Measurements from ENCODE around the gene RANBP1.
"Not testable (repeated sequence)": the region's sequence is repeated elsewhere in the genome, so short reads cannot be mapped to it uniquely, and the experiment has no call there.

The RANBP1 gene

DNA sequence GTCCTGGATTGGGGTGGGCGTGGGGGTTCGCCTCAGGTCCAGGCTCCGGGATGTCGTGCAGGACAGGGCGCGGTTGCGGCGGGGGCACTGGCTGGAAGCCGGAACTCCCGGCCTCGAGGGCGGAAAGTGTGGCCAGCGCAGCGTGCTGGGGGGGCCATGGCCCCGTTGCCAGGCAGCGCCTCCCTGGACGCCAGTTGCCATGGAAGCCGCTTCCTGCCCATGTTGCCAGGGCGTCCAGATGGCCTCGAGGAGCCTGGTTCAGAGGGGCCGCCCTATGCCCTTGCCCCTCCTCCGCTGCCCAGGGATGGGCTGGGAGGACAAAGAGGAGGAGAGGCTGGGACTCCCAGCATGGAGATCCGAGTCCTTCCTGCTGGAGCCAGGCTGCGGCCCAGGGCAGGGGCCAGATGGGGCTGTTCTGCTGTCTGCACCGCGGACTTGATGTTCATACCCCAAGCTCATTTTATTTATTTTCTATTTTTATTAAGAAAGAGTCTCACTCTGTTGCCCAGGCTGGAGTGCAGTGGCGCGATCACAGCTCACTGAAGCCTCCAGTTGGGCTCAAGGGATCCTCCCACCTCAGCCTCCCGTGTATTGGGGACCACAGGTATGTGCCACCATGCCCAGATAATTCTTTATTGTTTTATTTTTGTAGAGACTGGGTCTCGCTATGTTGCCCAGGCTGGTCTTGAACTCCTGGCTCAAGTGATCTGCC, 39.6 kb downstream of the RANBP1 start:
- DNase-seq, result no peak

DNA sequence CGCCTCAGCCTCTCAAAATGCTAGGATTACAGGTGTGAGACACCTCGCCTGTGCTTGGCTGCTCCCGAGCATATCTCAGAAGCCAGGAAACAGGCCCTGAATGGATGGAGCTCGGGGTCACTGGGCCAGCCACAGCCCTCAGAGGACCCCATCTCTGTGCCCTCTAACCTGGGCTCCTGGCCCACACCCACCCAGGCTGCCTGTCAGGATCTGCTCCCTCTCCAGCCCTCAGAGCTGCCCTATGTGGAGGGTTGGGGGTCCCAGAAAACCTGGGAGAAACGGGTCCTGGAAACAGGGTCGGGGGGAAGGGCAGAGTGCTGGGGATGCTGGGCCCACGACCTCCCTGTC, 40.1 kb downstream of the RANBP1 start:
- no peak for DNase-seq

DNA sequence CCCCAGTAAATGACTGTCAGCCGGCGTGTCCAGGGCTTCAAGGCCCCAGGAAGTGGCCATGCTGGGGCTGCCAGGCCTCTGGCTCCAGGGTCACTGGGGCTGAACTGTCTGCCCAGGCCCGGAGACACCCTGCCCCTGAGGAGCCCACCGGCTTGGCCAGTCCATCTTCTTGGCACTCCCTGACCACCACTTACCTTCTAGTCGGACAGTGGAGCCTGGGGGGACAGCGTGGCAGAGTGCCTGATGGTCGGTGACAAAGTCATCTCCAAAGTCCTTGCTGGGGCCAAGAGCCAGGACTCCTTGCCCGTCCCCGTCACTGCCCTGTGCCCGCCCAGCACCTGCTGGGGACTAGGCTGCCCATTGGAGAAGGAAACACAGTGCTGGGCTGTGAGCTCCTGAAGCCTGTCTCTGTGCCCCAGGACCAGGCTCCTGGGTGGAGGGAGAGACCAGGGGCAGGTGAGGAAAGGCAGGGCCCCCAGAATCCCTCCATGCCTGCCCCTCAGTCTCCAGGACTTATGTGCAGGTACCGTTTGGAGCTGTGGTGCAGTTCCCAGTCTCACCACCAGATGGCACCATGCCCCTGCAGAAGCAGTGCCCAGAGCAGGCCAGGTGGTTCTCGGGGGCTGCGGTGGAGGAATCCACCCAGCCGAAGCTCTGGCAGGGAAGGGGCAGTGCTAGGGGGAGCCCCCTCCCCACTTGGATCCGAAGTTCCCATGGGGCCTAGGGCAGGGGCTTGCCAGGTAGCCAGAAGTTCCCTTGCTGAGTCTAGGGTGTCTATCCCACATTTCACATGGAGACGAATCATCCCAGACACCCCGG, 40.9 kb downstream of the RANBP1 start:
- DNase-seq, result peak; percentile 91

DNA sequence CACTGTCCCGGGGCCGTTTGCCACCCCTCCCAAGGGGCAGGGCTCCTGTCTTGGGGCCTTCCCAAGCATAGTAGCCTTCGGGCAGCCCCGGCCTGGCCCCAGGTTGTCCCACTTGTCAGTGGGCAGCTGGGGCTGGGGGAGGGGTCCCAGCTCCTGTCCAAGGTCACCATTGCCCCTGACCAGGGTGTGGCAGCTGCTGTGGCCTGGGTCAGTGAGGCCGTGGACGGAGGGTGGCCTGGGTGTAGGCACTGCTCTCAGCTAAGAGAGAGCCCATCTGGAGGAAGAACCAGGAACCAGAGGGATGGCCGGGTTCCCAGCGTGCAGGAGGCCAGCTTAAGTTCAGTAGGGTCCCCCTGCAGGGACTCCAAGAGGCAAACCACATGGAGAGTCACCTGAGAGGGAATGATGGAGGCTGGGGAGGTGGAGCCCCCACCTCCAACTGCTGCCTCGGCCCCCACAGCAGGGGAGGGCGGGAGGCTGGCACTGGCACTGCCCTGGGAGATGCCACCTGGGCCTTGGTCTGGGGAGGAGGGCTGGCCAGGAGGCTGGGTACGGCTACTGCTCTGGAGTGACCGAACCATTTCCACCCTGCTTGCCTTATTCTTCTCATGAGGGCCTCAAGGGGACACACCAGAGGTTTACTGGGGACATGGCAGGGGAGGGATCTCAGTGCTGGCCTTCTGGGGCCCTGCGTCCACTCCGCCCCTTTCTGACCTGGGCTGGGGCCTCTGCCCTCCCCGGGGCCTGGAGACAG, 41.7 kb downstream of the RANBP1 start:
- DNase-seq, result no peak

DNA sequence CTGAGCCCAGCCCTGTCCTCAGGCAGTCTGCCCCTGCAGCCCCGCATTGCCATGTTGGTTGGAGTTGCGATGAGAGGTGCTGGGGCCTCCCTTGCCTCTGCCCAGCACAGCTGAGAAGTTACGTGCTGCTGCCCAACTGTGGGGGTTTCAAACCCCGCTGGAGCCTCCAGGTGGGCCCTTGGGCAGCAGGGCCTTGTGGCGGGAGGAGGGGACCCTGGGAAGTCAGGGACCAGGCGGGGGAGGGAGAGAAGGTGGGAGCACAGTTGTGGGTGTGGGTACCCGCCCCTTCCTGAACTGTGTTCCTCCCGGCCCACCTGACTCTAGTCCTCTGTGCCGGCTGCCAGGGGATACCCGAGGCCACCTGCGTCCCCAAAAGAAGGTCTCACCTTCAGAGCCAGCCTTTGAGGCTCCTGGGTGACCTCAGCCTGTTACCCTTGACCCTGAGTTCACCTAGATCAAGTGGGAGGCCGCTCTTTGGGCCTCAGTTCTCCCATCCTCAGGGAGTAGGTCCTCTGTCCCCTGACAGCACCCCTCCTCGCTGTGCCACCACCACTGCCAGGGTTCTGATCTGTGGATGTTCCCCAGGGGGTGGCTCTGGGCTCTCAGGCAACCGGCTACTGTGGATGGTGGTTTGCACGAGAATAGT, 42.6 kb downstream of the RANBP1 start:
- no peak for DNase-seq

DNA sequence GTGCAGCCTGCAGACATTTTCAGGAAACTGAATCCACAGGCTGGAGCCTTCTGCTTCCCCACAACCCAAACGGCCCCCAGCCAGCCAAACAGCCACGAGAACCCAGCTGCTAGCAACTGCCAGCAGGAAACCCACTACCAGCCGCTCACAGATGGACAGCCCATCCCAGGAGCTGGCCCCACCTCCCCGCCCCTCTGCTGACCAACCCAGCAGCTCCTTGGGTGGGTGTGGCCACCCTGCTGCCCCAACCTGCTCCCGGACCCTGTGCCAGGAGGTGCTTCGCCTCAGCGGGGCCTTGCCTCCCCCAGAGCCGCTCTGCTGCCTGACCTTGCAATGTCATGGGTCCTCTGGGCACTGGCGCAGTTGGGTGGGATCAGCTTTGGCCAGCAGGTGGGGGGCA, 43.2 kb downstream of the RANBP1 start:
- DNase-seq, result no peak

DNA sequence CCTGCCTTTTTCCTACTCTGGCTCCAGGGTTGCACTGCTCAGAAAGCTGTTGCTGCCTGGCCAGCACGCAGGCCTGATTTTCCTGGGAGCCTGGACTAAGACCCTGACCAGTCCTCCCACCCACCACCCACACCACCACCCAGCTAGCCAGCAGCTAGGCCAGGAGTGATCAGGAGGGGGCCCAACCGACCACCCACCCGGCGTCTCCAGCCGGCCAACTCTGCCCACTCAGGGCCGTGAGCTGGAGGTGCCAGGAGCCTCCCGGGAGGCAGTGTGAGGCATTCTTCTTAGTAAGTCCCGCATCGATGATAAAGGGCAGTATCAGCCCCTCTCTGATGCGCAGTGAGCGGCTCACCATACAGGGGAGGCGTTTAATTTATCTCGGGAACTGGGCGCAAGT, 43.6 kb downstream of the RANBP1 start:
- DNase-seq, result not testable (repeated sequence)

DNA sequence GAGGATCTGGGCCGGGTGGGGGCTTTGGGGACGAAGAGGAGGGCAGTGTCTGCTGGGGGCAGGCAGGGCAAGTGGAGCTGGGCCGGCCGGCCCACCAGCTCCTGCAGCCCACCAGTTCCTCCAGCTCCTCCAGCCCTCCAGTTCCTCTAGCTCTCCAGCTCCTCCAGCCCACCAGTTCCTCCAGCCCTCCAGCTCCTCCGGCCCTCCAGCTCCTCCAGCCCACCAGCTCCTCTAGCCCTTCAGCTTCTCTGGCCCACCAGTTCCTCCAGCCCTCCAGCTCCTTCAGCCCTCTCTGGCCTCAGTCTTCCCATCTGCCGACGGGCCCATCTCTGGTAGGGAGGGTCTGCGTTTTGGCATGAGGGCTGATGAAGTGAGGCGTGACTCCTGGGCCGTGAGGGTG, 44.1 kb downstream of the RANBP1 start:
- DNase-seq, result no peak

DNA sequence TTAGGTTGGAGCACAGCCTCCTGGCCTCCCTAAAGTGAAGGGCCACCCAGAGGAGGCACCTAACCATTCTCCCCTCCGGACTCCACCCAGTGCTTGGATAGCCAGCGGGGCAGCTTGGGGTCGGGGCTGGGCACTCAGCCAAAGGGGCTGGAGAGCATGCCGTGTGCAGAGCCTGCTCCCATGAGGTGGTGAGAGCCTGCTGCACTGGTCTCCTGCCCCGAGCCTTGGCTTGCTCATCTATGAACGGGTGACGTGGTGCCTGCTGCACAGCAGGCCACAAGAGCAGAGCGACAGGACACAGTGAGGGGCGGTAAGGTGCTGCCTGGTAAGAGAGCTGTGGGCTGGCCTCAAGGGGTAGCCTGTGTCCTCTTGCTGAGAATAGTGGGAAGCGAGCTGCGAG, 49.0 kb downstream of the RANBP1 start:
- DNase-seq, result no peak

DNA sequence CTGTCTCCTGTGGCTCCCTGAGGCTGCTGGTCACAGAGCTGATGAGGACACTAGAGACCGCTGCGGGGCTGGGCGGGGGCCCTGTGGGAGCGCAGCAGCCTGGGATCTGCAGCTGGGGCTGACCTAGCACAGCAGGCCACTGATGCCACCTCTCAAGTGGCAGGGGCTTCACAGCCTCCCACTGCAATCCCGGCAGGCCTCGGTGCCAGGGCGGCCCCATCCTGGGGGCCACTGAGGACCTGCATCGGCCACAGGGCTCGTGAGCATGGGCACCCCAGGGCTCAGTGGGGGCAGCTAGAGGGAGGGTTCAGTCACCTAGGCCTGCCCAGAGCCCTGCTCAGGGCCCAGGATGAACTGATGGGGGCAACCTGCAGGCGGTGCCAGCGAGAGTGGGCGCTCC, 49.5 kb downstream of the RANBP1 start:
- no peak for DNase-seq

DNA sequence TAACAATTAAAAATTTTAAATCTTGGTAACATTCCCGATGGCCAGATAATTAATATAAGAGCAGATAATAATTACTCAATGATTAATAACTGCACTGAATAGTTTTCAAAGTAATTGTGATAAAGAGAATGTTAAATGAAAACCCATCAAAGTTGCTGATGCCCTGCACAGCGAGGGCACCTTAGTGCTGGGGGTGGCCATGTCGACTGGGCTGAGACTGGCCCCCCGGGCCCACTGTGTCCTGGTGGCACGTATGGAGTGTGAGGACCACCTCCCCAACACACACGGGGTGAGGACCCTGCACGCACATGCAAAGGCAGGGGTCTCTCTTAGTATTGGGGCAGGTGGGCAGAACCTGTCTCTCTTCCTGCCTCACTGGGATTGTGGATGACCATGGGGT, 50.0 kb downstream of the RANBP1 start:
- no peak for DNase-seq

DNA sequence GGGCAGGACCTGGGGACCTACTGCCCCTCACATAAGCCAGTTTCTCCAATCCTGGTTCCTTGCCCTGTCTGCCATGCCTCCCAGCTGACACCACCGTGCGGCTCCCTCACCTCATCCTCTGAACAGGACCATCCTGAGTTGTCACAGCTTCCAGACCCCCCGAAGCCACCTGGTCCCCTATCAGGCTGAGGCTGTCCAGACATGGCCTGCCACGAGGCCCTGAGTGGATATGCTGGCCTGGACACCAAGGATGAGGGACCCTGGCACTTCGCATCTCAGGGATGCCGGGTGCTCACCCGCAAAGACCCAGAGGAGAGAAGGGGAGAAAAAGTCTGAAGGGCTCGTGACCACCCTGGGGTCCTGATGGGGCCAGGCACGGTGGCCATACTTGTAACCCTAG, 50.8 kb downstream of the RANBP1 start:
- DNase-seq, result no peak

DNA sequence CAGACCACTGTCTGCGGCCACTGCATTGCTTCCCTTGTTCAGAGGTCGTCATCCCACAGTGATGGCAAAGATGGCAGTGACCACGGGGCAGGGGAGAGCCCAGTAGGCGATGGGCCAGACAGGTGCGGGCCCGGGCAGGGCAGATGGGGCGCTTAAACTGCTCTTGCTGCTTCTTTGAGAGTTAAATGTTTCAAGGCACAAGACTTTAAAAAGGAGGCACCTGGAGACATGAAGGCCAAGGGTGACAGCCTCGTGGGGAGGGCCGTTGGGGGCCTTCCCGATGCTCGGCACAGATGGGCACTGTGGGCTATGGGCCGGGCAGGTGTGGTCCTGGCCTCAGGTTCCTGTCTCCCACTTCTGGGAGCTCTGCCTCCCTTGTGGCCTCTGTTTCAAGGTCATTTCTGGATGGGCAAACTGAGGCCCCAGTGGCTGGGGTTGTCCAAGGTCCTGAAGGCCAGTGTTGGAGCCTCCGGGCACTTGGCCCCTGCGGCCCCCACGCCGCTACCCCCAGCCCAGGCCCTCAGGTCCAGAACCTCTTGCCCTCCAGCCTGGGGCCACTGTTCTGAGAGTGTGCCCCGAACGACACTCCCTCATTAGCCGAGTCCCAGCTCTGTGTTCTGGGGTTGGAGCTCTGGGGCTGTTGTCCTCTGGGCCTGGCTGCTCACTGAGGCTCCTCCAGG, 51.9 kb downstream of the RANBP1 start:
- DNase-seq, result no peak

DNA sequence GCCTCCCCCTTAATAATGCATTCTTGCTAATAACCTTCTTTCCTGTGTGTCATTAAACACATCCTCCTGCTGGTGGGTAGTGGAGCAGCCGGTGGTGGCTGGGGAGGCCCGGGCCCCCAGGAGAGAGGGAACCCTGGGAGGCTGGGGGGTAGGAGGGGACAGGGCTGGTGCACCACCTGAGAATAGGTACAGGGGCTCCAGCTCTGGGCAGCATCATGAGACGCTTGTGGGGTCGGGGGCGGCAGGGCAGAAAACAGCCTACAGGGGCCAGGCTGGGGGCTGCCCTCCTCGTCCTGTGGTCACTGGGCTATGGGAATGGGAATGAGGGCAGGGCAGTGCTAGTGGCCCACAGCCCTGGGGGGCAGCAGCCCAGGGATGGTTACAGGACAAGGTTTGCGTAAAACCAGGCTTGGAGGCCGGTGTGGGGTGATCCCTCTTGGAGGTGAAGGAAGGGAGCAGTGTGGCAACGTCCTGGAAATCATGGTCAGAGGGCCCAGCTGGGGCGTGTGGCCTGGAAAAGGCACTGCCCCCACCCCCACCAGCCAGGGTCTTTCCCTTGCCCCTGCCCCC, 53.4 kb downstream of the RANBP1 start:
- no peak for DNase-seq

DNA sequence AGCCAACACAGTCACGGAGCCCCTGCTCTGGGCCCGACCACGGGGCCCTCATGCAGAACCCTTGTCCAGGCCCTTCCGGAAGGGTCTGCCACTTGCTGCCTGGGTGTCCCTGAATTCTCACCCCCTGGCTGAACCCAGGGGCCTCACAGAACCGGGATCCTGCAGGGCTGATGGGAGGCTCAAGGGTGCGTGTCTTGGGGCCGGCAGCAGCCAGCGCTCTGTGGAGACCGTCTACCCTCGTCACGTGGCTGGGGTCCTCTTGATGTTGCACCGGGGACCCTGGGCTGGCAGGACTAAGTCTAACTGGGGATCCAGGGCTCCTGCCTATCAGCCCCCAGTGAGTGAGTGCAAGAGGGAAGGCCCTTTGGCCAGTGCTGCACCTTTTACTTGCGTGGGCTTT, 54.3 kb downstream of the RANBP1 start:
- DNase-seq, result no peak

DNA sequence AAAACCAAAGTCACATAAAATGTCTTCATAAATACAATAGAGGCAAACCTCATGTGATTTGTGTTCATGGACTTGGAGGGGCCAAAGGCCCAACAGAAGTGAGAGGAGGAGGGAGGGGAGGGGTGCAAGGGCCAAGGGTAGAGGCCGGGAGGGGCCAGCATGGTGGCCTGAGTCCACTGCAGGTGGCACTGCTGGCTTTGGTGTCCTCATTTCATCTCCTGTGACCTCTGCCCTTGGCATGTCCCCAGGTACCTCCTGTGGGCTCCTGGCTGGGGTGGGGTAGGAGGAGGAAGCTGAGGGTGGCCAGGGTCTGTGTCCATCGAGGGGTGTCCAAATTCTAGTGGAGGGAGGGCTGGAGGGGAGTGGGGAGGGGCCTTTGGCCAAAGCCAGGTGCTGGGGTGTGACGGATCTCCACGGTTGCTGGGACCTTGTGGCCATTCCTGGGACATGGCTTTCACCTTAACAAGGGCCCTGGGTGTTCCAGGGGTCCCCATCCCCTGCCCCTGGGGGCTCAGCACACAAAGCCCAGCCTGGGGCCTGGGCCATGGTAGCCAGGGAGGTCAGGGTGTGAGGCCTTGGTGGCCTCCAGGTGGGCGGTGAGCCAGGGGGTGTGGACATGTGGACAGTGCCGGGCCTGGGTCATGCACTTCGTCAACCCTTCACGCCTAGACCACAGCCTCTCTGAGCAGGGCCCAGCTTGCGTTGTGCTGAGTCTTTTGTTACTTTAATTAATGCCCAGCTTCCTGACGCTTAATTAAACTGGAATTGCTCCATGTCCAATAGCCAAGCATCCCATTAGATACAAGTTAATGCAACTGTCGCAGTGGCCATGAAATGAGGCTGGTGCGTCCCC, 55.6 kb downstream of the RANBP1 start:
- DNase-seq, result no peak

DNA sequence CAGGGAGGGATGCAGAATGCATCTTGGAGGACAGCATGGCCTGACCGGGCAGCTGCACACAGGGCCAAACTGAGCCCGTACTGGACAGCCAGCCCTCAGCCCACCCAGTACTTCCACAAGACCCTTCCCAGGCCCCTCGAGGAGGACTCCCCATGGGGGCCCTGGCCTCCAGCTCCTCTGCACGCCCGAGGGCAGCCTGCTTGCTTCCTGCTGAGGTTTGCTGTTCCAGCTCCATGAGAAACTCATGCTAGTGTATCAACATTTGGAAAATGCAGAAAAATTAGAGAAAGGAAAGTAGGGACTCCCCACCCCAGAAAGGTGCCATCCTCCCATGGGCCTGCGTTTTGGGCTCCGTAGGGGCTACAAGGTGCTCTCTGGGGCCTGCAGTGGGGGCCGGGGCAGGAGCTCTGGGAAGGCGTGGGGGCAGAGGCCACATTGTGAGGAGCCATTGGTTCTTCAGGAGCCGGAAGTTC, 56.3 kb downstream of the RANBP1 start:
- DNase-seq, result no peak

DNA sequence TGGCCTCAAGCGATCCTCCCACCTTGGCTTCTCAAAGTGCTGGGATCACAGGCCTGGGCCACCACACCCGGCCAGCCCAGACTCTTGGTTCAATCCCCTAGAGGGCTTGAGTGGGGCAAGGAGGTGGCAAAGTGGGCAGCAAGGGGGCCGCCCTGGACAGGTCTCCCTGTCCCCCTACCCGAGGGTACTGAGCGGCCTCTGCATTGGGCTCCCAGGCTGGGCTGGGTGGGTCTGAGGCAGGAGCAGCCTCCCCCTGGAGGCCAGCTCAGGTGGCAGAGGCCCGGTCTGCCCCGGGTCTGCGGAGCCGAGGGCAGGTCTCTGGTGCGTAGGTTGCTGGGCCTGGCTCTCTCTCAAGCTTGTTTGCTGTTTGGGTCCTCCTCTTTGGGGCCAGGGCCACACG, 57.3 kb downstream of the RANBP1 start:
- DNase-seq, result no peak

DNA sequence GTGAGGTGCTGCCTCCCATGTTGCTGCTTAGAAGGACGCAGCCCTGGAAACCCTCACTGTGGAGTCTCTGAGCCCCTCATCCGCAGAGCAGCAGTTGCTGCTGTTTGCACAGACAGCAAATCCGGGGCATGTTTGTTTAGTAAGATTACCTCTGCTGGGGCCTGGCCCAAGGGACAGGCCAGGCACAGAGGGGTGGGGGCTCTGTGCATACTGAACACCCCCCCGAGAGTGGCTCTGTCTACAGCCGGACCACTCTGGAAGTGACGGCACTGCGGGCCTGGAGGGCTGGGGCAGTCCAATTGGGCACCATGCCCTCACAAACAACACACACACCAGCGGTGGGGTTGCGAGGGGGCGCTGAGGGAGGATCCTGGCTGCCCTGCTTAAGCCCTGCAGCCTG, 57.9 kb downstream of the RANBP1 start:
- no peak for DNase-seq

DNA sequence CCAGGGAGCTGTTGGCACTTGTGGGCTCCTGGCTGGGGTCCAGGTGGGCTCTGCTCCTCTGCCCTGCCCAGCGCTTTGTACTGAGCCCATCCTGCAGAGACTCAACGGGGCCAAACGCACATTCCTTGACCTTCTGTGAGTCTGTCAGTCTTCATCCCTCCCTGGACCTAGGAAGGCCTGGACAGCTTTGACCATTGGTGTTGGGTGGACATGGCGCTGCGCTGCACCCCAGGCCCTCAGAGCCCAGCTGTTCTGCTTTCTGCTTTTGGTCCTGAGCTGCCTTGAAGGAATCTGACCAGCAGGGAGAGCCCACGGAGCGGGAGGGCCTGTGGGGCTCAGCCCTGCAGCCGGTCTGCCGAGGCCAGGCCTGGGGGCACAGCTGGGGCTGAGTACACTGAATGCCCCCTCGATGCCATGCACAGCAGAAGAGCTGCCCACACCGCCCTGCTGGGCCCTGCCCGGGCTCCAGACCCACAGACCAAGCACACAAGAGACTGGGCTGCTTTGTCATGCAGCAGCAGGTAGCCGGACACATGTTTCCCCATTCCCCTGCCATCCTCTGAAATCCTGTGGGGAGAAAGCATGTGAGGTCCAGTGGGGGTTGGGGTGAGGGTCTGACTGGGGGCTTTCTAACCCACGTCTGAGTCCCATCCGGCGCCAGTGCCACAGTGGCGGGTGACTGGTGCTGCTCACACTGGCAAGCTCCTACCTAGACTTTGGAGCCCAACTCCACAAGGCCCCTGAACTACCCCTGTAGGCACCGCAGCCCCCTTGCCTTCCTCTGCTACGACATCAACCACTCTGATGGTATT, 59.1 kb downstream of the RANBP1 start:
- no peak for DNase-seq

DNA sequence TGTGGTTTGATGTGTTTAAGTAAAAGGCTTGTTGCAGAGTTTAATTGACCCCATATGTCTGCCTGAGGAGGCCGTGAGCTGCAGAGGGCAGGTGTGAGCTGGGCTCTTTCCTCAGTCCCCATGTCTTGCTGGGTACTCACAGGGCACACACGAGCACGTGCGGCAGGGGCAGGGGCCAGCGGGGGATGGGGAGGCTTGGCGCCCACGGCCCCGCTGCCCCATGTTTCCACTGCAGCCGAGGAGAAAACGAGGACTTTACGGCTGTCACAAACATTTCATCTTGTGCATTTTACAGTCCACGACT, 59.6 kb downstream of the RANBP1 start:
- DNase-seq, result no peak
